GM15510 (cell line): ENCODE data around the gene ASPSCR1.

Experiments
- POLR2A ChIP-seq: IDR thresholded peaks from 3 replicates; pipeline ENCODE4 v1.6.1; 2011; ENCODE audit warnings: borderline replicate concordance; ENCODE audit not compliant: insufficient read length; ENCODE audit errors: extremely low read depth

ASPSCR1 gene

DNA sequence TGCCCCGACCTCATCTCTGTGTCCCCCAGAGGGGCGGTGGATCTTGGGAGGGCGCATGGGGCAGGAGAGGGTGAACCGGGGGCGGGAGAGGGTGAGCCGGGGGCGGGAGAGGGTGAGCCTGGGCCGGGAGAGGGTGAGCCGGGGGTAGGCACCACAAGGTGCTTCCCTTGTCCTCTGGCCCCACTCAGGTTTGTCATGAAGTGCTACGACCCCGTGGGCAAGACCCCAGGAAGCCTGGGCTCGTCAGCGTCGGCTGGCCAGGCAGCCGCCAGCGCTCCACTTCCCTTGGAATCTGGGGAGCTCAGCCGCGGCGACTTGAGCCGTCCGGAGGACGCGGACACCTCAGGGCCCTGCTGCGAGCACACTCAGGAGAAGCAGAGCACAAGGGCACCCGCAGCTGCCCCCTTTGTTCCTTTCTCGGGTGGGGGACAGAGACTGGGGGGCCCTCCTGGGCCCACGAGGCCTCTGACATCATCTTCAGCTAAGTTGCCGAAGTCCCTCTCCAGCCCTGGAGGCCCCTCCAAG lies 18.9 kb downstream of the ASPSCR1 start:
- no peak for TF ChIP-seq POLR2A

DNA sequence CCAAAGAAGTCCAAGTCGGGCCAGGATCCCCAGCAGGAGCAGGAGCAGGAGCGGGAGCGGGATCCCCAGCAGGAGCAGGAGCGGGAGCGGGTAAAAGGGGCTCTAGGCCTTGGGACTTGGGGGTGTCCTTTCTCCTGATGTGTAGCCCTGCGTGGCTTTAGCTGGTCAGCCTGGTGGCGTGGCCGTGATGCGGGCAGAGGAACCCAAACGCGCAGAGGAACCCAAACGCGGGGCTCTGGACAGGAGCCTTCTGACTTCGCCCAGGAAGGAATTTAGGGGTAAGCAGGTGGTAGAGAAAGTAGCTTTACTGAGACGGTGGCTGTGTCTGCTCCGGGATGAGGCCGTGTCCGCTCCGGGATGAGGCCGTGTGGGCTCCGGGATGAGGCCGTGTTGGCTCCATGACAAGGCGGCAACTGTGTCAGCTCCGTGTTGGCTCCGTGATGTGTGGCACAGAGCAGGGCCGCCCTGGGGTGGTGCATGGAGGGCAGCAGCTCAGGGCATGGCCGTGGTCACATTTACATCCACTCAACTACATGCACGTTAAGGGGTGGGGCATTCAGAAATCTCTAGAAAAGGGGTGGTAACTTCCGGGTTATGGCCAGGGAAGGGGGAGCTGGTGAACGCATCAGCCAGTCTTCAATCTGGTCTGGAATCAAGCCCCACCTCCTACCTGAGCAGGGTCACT lies 19.5 kb downstream of the ASPSCR1 start:
- no peak for TF ChIP-seq POLR2A

DNA sequence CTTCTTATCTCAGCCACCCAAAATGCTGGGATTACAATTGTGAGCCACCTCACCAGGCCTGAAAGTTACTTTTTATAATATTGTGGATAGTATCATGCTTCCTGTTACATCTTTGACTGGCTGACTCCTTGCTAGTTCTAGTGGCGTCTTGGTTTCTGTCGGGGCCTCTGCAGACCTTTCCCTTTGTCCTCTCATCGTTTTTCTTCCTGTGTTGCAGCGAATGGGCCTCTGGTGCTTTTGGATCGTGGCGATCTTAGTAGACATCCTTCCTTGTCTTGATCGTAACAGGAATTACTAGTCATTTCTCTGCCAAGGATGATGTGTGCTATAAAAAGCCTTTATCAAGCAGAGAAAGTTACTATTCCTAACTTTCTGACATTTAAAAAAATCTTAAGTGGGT lies 20.8 kb downstream of the ASPSCR1 start:
- no peak for TF ChIP-seq POLR2A

DNA sequence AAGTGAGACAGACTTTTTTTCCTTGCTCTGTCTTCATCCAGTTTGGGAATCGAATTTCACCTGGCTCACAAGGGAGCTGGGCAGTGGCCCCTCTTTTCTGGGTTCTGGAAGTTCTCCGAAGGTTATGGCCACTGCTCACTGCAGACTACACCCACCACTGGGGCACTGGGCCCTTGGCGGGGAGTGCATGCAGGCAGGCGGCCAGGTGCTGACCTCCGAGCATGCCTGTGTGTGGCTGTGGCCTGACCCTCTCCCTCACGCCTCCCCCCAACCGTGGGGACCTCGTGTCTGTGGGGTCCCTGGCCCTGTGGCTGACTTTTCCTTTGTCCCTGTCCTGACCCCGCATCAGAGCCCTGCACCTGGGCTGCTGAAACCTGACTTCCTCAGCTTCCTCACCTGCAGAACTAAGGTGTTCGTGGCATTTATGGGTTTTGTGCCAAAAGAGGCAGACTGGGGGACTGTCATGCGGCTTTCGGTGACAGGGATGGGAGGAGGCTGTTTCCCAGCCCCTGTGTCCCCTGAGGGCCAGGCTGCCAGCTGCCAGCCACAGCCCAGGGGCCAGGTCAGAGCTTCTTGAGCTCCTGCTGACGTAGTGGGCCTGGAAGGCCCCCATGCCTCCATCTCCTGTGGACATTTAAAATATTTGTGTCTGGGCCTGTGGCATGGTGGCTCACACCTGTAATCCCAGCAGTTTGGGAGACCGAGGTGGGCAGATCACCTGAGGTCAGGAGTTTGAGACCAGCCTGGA lies 21.4 kb downstream of the ASPSCR1 start:
- TF ChIP-seq POLR2A, result no peak

DNA sequence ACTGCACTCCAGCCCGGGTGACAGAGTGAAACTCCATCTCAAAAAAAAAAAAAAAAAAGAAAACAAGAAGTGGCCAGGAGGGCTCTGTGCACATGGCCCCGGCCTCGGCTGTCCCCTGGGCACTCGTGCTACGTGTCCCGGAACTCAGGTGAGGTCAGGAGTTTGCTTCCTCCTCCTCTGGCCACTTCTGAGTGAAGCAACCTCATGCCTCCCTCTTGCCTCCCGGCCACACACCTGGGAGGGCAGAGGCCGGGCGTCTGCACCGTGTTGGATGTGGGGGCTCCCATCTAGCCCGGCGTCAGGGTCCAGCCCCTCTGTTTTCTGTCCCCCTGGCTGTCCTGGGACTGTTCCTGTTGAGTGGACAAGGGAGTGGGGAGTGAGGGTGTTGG lies 22.2 kb downstream of the ASPSCR1 start:
- TF ChIP-seq POLR2A, result no peak

DNA sequence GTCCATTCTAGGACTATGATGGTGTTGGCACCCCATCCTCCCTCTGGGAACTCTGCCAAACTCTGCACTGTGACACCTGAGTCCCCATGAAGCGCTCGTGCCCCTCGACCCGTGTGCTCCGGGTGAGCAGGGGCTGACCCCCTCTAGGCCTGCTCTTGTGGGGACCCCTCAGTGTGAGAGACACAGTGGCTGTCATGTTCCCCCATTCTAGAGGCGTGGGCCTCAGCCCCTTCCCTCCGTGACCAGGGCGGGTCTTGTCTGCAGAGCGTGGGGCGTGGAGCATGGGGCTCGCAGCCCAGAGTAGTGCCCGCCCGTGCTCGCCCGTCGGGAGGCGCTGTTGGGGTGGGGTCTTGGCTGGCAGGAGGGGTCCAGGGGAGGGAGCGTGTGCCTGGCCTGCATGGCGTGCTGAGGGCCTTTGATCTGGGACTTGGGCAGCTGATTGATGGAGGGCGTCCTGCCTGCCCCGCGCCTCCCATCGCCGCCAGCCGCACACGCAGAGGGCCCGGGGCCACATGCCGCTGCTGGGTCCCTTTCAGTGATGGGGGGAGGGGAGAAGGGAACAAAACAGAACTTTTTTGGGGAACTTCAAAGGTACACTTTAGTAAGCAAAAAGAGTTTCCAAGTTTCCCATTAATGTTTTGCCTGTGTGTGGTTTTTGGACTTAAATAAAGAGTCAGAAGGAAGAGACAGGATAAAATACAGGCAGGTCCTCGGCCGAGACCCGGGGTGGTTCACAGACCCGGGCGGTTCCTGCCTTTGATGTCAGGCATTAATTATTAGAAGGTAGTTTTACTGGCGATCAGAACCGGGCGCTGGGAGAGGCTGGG lies 22.8 kb downstream of the ASPSCR1 start:
- no peak for TF ChIP-seq POLR2A

DNA sequence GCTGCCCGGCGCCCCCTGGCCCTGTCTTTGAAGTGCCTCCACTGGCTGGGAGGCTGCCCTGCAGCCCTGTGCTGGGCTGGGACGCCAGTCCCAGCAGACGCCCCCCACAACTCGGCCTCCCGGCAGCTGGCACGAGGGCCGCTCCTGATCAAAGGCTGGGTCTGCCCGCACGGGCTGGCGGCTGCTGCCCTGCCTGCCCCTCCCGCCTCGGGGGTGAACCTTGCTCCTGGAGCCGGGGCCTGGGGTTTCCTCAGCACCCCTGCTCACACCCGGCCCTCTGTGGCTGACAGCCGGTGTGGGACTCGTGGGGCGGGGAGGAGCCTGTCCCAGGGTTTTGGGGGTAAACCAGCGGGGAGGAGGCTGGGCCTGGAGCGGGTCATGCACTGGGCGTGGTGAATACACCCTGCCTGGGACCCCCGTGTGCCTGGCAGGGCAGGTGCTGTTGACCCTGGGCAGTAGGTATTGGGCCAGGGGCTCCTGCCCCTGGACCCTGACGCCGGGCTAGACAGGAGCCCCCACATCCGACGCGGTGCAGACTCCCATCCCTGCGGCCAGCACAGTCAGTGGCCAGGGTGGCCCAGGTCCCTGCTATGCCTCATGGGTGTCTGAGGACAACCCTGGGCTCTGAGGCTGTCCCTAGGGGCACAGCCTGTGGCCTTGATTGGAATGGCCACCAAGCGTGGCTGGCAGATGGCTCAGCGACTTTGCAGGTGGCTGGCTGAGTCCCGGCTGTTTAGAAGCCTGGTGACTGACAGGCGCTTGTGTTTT lies 23.6 kb downstream of the ASPSCR1 start:
- no peak for TF ChIP-seq POLR2A

DNA sequence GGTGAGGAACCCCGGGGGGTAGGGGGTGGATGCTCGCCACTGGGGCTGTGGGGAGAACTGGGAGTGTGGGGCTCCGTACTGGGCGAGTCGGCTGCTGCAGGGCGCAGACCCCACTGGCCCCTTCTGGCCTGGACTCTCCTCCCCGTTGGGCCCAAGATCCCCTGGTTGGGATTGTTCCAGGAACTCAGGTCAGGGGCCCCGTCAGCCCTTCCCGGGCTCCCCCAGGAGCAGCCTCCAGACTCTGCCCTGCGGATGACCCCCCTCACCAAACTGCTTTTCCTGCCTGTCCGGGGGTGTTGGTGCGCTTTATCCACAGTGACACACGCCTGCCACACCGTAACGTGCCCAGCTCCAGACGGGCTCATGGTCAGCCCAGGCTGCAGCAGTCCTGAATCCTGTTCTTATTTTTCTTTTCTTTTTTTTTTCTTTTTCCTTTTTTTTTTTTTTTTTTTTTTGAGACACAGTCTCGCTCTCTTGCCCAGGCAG lies 24.2 kb downstream of the ASPSCR1 start:
- no peak for TF ChIP-seq POLR2A

DNA sequence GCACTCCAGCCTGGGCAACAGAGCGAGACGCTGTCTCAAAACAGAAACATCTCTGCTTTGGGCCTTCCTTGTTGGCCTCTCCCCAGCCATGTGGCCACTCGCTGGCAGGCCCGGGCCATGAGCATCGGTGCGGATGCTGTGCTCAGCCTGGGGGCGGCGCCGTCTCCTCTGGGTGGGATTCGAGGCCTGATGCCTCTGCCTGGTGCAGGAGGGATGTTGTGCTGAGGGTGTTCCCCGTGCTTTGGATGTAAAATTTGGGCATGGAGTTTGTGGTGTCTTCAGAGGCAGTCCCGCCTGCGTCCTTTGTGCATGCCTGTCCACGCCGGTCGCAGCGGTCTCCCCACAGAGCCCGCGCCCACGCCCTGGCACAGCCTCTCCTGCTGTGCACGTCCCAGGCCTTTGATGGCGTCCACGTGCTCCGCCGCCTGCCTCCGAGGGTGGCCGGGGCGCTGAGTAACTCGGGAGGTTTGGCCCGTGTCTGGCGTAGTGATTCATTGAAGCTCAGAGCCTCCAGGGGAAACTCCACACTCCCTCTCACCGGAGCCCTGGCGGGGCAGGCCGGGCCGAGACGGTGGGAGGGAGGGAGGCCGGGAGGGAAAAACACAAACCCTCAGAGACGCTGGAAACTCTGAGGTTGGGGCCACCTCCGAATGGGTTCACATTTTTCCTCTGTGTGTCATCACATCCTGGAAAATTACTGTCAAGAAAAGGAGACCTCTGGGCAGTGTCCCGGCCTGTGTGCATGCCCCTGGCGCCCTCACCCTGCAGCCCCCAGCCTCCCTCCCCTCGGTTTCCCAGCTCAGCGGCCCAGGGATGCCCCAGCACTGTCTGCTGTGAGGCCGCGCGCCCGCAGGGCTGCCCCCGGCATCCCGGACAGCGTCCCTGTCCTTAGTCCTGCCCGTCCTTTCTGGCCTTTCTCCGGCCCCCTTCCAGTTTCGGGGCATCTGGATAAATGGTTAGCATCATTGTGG lies 26.3 kb downstream of the ASPSCR1 start:
- TF ChIP-seq POLR2A, result no peak

DNA sequence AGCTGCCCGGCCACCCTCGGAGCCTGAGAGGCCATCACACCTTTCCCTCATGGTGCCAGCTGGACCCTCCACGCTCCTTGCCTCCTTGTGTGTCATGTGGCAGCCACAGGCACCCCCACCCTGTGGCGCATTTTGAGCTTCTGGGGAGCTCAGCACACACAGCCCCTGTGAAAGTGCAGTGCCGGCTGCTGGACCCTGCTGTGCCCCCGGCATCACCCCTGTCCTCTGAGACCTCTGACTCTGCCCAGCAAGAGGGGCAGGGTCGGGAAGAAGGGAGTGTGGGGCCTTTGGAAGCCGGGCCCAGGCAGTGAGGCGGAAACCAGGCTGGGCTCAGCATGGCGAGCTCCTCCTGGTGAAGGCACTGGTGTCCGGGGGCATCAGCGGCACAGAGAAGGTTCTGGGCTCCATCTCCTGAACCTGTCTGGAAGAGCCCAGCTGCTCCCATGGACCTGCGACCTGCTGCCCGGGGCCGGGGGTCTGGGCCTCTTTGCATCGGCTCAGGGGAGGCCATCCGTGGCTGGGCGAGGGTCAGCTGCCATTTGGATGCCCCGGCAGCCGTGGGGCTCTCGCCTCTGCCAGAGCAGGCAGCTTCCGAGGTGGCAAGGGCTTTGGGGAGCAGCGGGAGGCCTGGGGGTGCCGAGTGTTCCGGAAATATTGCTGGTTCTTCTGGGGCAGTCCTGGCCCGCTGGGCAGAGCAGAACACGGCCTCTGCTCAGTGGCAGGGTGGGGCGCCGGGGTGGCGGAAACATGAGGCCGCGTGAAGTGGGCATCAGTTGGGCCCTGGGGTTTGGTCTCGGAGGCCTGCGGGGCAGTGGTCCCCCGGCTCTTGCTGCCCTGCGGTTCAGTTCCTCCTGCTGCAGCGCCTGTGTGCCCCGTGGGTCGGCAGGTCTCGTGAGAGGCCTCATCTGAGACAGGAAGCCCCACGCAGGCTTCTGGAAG lies 27.4 kb downstream of the ASPSCR1 start:
- no peak for TF ChIP-seq POLR2A

DNA sequence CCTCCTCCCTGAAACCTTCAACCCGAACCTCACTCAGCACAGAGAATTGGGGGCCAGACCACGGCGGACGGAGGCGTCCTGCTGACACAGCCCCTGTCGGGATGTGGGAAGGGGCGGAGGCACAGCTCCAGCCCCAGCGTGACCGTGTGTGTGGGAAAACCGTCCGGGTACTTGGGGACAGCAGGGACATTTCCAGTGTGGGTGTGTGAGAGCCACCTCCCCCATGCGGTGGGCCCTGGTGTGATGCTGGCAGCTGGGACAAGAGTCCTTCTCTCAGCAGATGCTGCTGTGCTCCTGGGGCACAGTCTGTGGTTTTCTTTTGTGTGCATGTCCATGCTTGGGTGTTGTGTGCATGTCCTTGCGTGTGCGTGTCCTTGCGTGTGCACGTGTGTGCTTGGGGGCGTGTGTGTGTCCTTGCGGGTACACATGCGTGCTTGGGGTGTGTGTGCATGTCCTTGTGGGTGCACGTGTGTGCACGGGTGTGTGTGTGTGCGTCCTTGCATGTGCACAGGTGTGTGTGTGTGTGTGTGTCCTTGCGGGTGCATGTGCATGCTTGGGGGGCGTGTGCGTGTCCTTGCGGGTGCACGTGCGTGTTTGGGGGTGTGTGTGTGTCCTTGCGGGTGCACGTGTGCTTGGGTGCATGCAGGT lies 28.4 kb downstream of the ASPSCR1 start:
- TF ChIP-seq POLR2A, result no peak

DNA sequence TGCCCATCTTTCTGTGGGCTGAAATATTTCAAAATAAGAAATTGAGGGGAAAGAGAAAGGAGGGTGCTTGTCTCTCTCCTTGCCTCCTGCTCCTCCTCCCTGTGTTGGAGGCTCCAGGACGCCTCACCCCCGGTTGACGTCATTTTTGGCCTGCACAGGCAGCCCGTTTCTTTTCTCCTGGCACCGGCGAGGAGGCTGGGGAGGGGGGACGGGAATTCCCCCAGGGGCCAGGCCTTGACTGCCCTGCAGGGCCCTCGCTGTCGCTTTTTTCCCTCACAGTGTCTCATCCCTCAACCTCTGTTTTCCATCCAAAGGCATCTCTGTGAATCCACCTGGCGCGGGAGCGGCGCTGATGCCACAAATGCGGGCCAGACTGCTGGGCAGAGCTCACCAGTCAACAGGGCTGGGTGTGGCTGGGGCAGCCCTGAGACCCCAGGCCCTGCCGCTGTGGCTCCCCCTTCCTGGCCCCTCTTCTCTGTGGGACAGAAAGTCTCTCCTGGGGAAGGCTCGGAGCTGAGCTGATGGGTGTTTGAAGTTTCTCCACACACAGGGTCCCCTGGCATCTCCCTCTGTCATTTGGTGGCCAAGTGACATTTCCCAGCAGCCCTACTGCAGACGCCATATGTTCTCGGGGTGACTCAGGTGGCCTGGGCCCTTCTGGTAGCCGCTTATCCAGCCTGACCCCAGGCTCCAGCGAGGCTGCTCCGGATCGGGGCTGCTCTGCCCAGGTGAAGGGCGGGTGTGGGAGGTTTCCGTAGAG lies 29.2 kb downstream of the ASPSCR1 start:
- no peak for TF ChIP-seq POLR2A

DNA sequence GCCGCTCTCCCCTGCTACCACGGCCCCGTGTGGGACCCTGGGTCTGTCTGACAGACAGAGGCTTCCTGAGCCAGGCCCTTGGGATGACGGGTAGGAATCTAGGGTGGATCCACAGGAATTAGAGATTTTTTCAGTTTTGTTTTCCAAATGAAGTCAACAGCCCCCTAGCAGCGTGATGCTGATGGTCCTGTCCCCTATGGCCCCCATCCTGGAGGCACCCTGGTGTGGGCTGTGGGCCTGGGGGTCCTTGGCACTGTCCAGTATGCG lies 29.7 kb downstream of the ASPSCR1 start:
- no peak for TF ChIP-seq POLR2A
